ENCODE data around the gene ZNF438.

Gene ZNF438

GRCh38 chr10:30846710-30847109 lies 185.0 kb downstream of the ZNF438 start:
- peaks cover 16% of the 10 kb centered on the region for H3K36me3 Mint-ChIP-seq (ENCODE audit: low read depth)
- no peak overlapping the region for H3K27ac Mint-ChIP-seq
- no peaks in the 10 kb centered on the region for H3K9me3 Mint-ChIP-seq
- H3K4me1 Mint-ChIP-seq, result peaks cover 38% of the 10 kb centered on the region
- H3K27me3 Mint-ChIP-seq (ENCODE audit: low read depth), result no peaks in the 10 kb centered on the region
- H3K4me3 Mint-ChIP-seq, result no peak overlapping the region
- no peak for TF ChIP-seq CTCF (IDR thresholded peaks at IDR 0.05; ENCODE audit: unreplicated experiment in 3 of 3)

GRCh38 chr10:30842894-30843293 lies 188.8 kb downstream of the ZNF438 start:
- peaks cover 5% of the 10 kb centered on the region for H3K9me3 Mint-ChIP-seq
- H3K27me3 Mint-ChIP-seq (ENCODE audit: low read depth), result no peaks in the 10 kb centered on the region
- peaks cover 4% of the 10 kb centered on the region for H3K36me3 Mint-ChIP-seq (ENCODE audit: low read depth)
- peaks cover 66% of the 10 kb centered on the region for H3K4me1 Mint-ChIP-seq
- H3K27ac Mint-ChIP-seq, result peak overlapping the region; percentile 57 to 92 (median 84)
- TF ChIP-seq CTCF (IDR thresholded peaks at IDR 0.05; ENCODE audit: unreplicated experiment in 3 of 3), result no peak
- peak overlapping the region in 1 of 3 experiments; percentile 36 for H3K4me3 Mint-ChIP-seq

- Mint-ChIP-seq H3K27me3 (ENCODE audit: low read depth) (no peaks in the 10 kb centered on the region), H3K9me3 (peaks cover 8% of the 10 kb centered on the region), H3K27ac (peak overlapping the region; percentile 29 to 92 (median 47)), H3K36me3 (ENCODE audit: low read depth) (peaks cover 4% of the 10 kb centered on the region), H3K4me3 (no peak overlapping the region), H3K4me1 (peaks cover 69% of the 10 kb centered on the region)
- TF ChIP-seq CTCF (IDR thresholded peaks at IDR 0.05; ENCODE audit: unreplicated experiment in 3 of 3), result no peak
Observed at GRCh38 chr10:30842185-30842584, 189.5 kb downstream of the ZNF438 start.

GRCh38 chr10:30840395-30841050 lies 191.1 kb downstream of the ZNF438 start:
- Mint-ChIP-seq H3K27me3 (ENCODE audit: low read depth) (no peaks in the 10 kb centered on the region), H3K36me3 (ENCODE audit: low read depth) (no peaks in the 10 kb centered on the region), H3K4me1 (peaks cover 71% of the 10 kb centered on the region), H3K9me3 (peaks cover 13% of the 10 kb centered on the region), H3K4me3 (peak overlapping the region in 1 of 3 experiments; percentile 3), H3K27ac (peak overlapping the region; percentile 57 to 82 (median 73))
- no peak for TF ChIP-seq CTCF (IDR thresholded peaks at IDR 0.05; ENCODE audit: unreplicated experiment in 3 of 3)

GRCh38 chr10:30839652-30840051 lies 192.0 kb downstream of the ZNF438 start:
- TF ChIP-seq CTCF (IDR thresholded peaks at IDR 0.05; ENCODE audit: unreplicated experiment in 3 of 3), result no peak
- no peaks in the 10 kb centered on the region for H3K27me3 Mint-ChIP-seq (ENCODE audit: low read depth)
- H3K27ac Mint-ChIP-seq, result peak overlapping the region; percentile 63 to 87 (median 73)
- no peaks in the 10 kb centered on the region for H3K36me3 Mint-ChIP-seq (ENCODE audit: low read depth)
- peaks cover 67% of the 10 kb centered on the region for H3K4me1 Mint-ChIP-seq
- H3K9me3 Mint-ChIP-seq, result peaks cover 13% of the 10 kb centered on the region
- peak overlapping the region in 1 of 3 experiments; percentile 2 for H3K4me3 Mint-ChIP-seq

GRCh38 chr10:30836406-30836805 lies 195.3 kb downstream of the ZNF438 start:
- no peak for TF ChIP-seq CTCF (IDR thresholded peaks at IDR 0.05; ENCODE audit: unreplicated experiment in 3 of 3)
- H3K27me3 Mint-ChIP-seq (ENCODE audit: low read depth), result no peaks in the 10 kb centered on the region
- peaks cover 13% of the 10 kb centered on the region for H3K9me3 Mint-ChIP-seq
- H3K4me1 Mint-ChIP-seq, result peaks cover 76% of the 10 kb centered on the region
- H3K4me3 Mint-ChIP-seq, result no peak overlapping the region
- H3K27ac Mint-ChIP-seq, result peak overlapping the region in 1 of 3 experiments; percentile 73
- H3K36me3 Mint-ChIP-seq (ENCODE audit: low read depth), result no peaks in the 10 kb centered on the region
